Measurements from ENCODE around the gene ADAMTS2.

The ADAMTS2 gene

DNA sequence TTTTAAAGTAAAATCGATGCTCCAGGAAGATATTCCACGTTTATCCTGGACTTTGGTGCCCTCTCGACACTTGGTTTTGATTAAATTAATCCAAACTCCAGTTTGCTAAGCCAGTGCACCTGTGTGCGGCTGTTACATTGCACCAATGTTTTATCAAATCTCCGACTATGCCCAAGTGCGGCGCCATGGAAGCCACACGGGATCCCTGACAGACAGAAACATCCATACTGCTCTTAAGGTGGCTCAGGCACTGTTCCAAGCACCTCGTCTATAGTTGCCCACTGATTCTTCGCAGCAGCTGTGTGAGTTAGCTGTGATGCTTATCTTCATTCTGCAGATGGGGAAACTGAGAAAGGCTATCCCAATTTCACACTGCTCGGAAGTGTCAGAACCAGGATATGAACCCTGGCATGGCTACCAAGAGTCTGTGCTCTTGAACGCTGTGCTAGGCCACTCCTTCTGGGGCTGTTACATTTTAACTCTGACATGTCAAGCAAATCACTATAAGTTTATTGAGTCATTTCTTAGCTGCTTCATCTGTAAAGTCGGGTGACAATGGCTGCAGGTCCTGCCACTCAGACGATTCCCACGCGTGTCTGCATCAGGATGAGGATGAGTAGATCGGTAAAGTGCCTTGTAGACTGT lies 113.0 kb downstream of the ADAMTS2 start:
- no peak for DNase-seq (ENCODE audit: low read depth)

DNA sequence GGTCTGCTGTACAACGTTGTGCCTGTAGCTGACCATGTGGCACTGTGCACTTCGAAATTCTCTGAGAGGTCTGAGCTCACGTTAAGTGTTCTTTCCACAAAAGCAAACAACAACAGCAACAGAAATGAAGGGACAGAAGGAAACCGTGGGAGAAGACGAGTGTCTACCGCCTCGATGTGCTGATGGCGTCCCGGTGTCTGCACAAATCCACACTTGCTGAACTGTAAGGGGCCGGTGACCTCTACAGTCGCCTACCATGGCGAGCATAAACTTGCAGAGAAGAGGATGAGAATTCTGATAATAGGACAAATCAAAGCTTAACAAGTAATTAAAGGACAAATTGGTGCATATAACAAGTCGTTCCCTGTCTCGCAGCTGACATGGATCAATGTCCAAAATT lies 114.0 kb downstream of the ADAMTS2 start:
- DNase-seq (ENCODE audit: low read depth): no peak

DNA sequence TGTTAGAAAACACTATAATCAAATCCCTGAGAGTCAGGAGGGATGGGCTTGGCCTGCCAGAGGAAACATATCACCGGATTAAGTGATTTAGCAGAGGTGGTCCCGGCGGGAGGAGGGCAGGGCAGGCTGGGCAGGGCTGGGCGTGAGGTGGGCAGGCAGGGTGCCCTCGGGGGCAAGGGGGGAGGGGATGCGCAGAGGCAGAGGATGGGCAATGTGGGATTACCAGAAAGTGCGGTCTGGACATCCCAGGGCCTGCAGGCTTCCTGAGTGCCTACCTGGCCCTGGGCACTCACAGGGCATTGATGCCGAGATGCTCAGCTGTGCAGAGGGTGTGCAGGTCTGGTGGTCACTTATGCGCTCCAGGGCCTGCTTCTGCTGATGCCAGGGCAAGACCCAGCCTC lies 115.2 kb downstream of the ADAMTS2 start:
- DNase-seq (ENCODE audit: low read depth): no peak

DNA sequence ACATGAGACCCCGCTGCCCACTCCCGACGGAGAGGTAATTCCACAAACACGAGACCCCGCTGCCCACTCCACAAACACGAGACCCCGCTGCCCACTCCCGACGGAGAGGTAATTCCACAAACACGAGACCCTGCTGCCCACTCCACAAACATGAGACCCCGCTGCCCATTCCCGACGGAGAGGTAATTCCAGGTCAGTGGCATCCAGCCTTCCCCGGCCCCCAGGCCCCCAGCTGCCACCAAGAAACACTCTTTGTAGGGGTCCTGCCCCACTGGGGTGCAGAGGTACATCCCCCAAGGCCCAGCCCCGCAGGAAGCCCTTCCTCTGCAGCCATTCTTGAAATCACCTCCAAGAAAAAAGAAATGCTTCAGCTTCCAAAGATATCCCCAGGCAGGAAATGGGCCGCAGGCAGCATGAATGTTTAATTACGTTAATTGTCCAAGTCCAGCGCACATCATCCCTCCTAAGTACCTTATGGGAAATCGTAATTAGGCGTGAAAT lies 115.9 kb downstream of the ADAMTS2 start:
- DNase-seq (ENCODE audit: low read depth): no peak

DNA sequence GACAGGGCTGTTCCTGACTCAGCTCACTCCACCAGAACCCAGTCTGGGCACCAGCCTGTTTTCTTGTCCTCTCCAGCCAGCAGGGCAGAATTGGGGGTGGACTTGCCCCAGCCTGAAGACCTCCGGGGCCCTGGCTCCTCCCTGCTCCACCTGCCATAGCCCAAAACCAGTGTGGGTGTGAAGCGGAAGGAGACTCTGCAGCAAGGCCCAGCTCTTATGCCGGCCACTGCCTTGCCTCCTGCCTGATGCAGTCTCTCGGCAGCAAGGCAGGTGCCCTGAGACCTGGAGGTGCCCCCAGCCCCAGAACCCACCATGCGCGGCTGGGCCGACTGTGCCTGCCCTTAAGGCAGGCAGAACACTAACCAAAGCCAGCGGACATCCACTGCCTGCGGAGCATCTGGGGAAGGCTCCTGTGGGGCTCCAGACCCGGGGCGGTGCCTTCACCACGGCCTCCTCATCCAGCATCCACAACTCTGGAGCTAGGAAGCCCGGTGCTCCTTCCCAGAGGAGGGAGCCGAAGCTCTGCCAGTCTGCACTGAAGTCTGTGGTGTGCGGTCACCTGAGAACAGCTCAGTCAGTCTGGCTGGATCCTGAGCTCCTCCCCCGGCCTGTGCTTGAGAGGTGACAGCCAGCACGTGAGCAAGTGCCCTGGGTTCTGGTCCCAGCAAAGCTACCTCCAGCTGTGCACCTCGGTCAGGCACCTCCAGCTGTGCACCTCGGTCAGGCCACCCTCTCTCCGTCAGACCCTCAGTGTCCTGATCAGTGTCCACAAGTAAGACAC lies 116.7 kb downstream of the ADAMTS2 start:
- no peak for DNase-seq (ENCODE audit: low read depth)

DNA sequence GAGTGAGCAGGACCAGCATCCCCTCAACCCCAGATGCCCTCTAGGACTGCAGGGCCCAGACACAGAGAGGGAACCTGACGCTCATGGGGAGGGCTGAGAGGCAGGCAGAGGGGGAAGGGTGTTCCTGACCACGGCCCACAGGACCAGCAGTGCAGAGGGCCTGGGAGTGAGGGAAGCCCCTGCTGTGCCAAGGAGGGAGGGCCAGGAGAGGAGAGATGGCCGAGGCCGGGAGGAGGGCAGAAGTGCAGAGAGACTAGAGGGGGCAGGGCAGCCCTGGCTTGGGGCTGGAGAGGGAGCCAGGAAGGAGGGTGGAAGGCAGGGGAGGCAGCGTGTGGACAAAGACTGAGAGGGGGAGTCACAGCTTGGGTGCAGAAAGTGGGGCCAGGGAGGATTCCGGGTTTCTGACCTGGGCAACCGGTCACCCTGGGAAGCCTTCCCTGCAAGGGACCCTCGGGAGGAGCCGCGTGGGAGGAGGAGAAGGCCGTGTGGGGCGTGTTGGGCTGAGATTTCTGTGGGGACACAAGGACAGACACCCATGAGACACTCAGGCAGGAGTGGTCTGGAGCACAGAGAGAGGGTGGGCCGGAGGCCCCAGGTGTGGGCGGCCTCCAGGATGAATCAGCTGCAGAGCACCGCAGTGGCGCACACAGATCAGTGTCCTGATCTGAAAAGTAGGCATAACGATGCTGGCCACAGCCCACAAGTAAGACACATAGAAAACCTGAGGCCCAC lies 117.5 kb downstream of the ADAMTS2 start:
- DNase-seq (ENCODE audit: low read depth): no peak

DNA sequence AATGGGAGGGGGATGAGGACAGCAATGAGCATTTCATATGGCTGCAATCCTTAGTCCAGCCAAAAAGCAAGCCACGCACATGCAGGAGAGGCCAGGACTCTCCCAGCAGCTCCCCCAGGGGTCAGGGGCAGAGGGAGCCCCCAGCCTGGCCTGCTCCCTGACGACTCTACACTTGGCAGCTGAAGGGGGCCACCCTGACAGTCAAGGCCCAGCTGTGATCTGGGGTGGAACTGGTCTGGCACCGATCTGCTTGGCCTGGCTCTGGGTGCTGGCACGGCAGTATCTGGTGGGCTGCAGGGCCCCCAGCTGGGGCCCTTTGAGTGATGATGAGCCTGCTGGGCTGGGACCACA lies 118.1 kb downstream of the ADAMTS2 start:
- no peak for DNase-seq (ENCODE audit: low read depth)

DNA sequence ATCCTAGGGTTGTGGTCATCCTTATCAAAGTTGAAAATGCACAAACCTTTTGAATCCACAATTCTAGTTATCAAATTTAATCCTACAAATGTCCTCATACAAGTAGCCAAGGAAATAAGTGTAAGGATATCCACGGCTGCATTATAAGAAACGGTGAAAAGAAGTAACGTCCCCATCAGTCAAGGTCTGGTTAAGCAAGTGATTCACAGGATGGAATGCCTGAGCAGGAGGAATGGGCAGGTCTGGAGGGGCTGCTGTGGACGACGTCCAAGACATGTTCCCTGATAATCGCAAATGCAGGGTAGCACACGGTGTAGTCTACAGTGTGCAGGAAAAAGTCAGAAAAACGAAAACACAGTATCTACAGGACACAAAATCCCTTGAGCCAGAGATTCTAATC lies 118.6 kb downstream of the ADAMTS2 start:
- no peak for DNase-seq (ENCODE audit: low read depth)

DNA sequence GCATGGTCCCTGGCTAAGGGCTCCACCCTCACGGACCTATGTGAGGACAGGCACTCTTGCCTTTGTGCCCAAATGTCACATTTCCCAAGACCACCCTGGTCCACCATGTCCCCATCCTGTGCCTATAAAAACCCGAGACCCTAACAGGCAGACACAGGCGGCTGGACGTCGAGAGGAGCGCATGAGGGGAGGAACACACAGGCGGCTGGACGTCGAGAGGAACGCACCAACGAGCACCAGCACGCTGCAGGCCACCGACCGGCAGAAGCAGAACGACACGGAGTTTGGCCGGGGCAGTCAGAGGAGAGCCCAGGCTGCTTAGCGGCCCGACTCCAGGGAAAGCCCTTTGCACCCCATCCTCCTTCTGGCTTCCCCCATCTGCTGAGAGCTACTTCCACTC lies 119.9 kb downstream of the ADAMTS2 start:
- no peak for DNase-seq (ENCODE audit: low read depth)

DNA sequence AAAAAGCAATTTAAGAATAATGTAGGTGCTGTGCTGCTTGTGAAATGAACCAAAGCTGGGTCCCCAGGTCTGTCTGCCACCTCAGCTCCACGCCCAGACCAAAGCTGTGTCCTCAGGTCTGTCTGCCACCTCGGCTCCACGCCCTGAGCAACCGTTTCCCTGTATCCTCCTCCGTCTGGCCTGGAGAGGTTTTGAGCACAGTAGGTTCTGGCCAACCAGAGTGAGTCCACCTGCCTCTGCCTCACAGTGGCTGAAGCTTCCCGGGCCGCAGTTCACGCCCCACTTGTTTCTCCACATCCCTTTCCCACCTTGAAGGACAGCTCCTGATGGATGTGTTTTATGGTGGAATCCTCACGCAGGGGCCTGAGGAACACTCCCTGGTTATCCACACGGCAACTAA lies 120.5 kb downstream of the ADAMTS2 start:
- no peak for DNase-seq (ENCODE audit: low read depth)

DNA sequence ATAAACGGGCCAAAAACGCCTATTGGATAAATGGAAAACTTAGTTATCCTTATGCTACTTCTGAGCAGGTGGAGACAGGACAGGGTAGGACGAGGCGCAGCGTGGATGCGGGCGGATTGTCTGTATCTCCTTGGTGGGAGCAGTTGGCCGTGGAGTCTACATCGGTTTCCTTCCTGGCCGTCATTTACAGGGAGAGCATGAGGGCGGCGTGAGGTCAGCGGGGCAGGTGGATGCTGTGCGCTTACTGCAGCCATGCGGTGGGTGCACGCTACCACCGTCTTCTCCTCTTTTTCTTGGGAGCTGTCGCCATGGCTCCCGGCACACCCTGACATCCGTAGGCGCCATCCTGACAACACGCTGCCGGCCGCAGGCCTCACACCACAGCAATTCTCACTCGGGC lies 121.3 kb downstream of the ADAMTS2 start:
- DNase-seq (ENCODE audit: low read depth): no peak

DNA sequence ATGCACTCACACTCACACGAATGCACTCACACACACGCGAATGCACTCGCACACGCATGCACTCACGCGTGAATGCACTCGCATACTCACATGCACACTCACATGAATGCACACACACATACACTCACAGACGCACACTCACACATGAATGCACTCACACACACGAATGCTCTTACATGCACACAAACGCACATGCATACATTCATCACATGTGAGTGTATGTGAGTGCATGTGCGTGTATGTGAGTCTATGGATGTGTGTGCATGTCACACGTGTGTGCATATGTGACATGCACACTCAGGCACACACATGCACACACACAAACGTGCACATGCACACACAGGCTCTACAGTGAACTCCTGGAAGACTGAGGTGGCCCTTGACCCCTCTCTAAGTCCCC lies 121.7 kb downstream of the ADAMTS2 start:
- DNase-seq (ENCODE audit: low read depth): no peak

DNA sequence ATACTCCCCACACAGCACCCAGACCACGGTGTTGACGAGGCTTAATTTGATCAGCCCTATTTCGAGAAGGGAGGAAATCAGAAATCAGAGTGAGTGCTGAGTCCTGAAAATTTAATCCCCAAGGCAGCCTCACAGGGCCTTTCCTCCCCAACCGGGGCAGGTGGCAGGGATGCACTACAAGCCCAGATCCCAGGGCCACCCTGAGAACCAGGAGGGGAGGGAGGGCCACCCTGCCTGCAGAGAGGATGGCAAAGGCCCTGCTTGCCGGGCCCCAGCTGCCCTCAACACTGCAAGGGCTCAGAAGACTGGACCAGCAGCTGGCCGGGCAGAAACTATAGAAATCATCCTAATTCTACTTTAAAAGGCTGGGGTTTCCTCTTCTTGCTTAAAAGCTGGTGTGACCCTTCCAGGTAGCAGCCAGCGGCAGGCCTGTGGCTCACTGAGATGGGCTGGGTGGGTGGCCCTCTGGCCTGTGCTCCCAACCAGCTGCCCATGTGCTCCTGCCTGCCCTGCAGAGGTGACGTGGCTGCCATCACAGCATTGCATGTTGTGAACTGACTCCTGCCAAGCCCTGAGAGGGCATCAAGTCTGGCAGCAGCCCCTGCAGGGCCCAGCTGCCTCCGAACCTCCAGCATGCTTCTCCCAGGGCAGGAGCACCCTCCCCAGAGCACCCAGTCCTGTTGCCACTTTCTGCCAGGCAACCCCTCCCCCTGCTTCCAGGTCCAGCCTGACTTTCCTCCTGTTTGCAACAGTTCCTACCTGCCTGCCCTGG lies 122.8 kb downstream of the ADAMTS2 start:
- DNase-seq (ENCODE audit: low read depth): no peak

DNA sequence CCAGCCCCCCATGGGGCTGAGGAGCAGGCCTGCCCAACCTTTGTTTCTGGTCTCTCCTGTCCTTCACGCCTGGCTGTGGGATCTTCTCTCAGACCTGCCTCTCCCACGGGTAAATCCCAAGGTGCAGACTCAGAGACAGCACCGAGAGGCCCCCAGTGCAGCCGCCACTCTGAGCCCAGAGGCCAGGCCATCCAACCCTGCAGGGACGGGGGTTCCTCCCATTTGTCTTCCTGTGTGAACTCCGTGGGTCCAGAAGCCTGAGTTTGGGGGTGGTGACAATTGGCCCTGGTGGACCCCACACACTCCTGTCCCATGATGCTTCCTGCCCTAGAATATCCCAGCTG lies 123.4 kb downstream of the ADAMTS2 start:
- no peak for DNase-seq (ENCODE audit: low read depth)

DNA sequence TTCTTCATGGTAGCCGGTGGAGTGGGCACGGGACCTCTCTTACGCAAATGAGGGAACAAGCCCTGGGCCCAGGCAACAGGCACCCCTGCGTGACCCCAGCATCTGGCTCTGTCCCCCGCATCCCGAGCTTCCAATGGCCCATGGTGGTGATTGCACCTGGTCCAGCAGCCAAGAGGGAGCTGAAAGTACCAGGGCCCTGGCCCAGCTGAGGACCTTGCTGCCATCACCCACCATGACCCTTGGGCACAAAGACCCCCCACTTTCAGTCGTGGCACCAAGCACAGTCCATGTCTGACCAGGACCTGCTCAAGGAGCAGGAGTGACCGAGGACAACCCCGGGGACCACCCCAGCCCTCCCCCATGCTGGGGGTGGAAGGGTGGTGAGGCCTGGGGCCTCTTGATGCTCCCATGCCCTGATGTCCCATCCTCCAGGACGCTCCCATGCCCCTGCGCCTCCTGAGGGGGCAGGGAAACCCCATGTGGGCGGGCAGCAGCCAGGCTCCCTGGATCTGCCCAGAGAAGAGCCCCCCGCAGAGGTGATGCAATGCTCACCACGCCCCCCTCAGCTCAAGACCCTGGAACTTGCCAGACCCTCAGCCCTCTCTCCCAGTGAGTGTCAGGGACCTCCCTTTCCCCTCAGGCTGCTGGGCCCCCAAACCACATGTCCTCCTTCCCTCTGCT lies 123.9 kb downstream of the ADAMTS2 start:
- DNase-seq (ENCODE audit: low read depth): no peak

DNA sequence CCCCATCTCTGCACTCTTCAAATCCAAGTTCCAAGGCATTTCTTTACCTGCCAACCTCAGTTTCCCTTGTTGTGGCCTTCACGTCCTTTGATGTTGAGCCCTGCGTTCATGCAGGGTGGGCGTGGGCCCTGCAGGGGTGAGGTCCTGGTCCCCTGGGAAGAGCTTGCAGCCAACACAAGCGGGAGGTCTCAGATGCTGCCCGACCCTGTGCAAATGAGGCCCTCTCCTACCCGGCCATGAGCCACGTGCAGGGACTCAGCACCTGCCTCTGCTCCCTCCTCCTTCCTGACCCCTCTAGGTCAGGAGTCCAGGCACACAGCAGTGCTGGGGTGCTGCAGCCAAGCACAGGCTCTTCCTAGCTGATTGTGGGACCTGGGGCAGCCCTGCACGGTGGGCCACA lies 124.5 kb downstream of the ADAMTS2 start:
- DNase-seq (ENCODE audit: low read depth): no peak

DNA sequence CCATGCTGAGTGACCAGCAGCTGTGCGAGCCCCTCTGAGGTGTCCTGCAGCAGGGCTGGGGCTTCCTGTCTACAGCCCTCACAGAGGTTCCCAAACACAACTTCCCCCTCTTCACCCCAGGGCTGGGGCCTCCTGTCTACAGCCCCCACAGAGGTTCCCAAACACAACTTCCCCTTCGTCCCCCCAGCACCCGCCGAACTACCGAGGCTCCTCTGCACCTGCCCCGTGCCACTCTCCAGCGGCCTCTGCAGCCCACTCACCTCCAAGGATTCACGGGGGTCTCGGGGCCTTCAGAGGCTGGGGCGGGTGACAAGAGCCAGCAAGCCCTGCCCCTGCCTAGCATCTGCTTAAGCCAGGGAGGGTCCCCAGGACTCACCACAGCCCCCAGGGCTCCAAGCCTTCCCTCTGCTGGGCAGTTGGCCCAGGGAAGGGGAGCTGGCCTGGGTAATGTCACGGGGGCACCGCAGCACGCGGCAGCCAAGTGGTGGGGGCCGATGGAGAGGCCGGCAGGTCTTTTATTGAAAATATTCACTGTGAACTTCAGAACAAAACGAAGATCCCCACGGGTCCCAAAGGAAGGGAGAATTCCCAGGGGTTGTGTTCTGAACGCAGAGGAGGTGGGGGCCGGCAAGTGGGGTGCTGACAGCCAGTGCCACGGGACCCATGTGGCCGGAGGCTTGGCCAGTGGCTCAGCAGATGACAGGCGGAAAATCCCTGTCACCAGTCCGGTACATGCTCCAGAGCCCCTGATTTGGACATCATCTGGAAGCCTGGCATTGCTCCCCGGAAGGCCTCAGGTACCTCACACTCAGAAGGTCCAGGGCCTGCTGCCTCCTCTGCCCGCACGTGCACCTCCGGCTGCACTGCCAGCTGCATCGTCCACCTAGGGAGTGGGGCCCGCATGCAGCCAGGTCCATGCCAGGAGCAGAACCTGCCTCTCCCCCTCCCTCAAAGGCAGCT lies 125.3 kb downstream of the ADAMTS2 start:
- DNase-seq (ENCODE audit: low read depth): no peak

DNA sequence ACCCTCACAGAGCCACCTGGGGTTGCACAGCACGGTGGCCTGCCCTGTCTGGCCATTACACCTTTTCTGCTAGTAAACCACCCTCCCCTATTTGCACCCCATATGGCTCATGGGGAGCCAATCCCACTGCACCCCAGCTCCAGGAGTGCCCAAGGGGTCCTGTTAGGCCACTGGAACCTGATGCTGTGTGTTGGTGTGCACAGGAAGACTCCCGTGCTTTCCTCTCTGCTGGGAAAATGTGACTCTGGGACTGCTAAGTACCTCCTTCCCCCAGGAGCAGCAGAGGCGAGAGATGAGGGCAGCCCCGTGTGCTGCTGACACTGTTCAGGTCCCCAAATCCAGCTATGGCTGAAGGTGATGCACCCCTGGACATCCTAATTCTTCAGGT lies 126.3 kb downstream of the ADAMTS2 start:
- no peak for DNase-seq (ENCODE audit: low read depth)

DNA sequence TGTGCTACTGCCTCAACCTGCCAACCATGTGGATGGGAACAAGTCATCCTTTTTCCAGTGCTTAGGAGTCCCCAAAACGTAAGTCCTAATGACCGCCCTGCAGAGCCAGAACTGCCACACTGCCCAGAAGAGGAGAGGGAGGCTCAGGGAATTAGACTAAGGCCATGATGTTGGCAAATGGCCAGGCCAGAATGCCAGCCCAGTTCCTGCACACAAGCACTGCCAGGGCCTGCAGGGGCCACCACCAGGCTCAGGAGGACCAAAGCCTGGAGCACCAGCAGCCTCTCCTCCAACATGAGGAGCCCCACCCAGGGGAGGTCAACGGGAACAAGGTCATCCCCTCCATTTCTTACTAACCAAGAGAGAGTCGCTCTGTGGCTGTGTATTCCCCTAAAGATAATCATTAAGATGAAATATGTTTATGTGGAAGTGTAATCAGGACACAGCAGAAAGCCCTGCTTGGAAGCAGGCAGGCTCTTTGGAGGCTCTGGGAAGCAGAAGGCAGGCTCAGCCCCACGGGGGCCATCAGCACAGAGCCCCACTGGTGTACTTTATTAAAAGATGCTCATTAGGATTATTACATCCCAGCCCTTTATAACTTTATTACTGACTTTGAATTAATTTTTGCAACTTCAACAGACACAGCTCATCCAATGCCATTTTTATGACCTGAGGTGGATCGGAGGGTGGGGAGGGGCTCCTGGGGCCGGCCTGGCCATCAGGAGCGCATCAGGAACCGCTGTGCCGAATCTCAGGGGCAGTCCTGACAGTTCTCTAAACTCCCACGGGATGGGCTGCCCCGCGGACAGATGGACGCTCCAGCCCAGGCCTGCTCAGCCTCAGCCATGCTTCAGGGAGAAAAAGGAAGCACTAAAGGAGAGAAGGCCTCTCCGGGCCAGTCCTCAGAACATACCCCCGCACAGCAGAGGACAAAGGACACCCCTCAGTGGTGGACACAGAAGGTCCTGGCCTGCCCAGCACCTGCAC lies 127.0 kb downstream of the ADAMTS2 start:
- no peak for DNase-seq (ENCODE audit: low read depth)

DNA sequence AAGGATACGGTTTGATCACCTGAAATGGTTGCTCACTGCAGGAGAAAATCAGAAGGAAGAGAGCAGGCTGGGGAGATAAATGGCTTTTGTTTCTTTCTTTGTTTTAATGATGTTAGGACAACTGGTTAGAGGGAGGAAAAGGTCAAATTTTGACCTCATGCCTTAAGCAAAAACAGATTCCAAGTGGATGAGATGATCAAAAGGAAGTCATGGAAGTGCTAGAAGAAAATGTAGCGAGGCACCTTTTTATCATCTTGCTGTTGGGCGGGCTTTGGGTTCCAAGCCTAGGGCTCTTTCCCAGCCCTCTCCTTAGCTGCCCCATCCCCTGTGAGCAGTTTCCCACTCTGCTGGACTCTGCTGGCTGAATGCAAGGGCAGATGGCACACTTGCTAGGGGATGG lies 127.9 kb downstream of the ADAMTS2 start:
- DNase-seq (ENCODE audit: low read depth): no peak
